OCI-LY3 (cell line): ENCODE results near the gene CASZ1.

Experiments used
- H2AFZ ChIP-seq: fragments of 200-600, 300-600 bp; shearing (Covaris generic); 2 replicates; pipeline ENCODE4 v1.6.0; 2014; ENCODE audit warnings: antibody characterized with exemption, low read depth, low read length
- H3K27ac ChIP-seq: fragments of 200-600, 300-600 bp; sonication (generic); 2 replicates; pipeline ENCODE4 v1.5.1; 2014; ENCODE audit warnings: mild to moderate bottlenecking, low read length, moderate library complexity, mixed read lengths
- H3K27me3 ChIP-seq: fragments of 200-600, 300-600 bp; sonication (generic); 2 replicates; pipeline ENCODE4 v1.6.1; 2014; ENCODE audit warnings: low read depth, low read length, mixed read lengths
- H3K36me3 ChIP-seq: fragments of 200-600, 300-600 bp; sonication (generic); replicated peaks from 2 replicates; pipeline ENCODE3; 2014; ENCODE audit warnings: low read depth, low read length, mixed read lengths
- H3K4me1 ChIP-seq: fragments of 300-600, 200-600 bp; sonication (generic); 2 replicates; pipeline ENCODE4 v1.6.1; 2014; ENCODE audit warnings: low read length, mixed read lengths
- H3K4me2 ChIP-seq: fragments of 200-600, 300-600 bp; sonication (generic); 2 replicates; pipeline ENCODE4 v1.6.1; 2014; ENCODE audit warnings: low read length, mixed read lengths
- H3K4me3 ChIP-seq: fragments of 300-600, 200-600 bp; sonication (generic); 2 replicates; pipeline ENCODE4 v1.5.1; 2014; ENCODE audit warnings: antibody characterized with exemption, mild to moderate bottlenecking, low read length, moderate library complexity
- H3K79me2 ChIP-seq: fragments of 300-600, 200-600 bp; shearing (Covaris generic); 2 replicates; pipeline ENCODE4 v1.6.1; 2014; ENCODE audit warnings: mild to moderate bottlenecking, low read length, mixed read lengths
- H3K9ac ChIP-seq: fragments of 300-600, 200-600 bp; shearing (Covaris generic); 2 replicates; pipeline ENCODE4 v1.6.0; 2014; ENCODE audit warnings: mild to moderate bottlenecking, low read length, moderate library complexity
- H3K9me3 ChIP-seq: fragments of 200-600, 300-600 bp; shearing (Covaris generic); 2 replicates; pipeline ENCODE4 v1.6.1; 2014; ENCODE audit warnings: low read length, mixed read lengths; ENCODE audit not compliant: insufficient read depth
- H4K20me1 ChIP-seq: fragments of 200-600, 300-600 bp; sonication (generic); 2 replicates; pipeline ENCODE4 v1.6.1; 2016; ENCODE audit warnings: low read length, mixed read lengths; ENCODE audit not compliant: insufficient read depth
- CTCF ChIP-seq: fragments of 200-600, 300-600 bp; sonication (generic); IDR thresholded peaks from 2 replicates; pipeline ENCODE4 v1.5.1; 2014; ENCODE audit warnings: antibody characterized with exemption, low read length, low read depth
- EZH2phosphoT487 ChIP-seq: fragments of 200-600 bp; shearing (Covaris generic); IDR thresholded peaks from 2 replicates; pipeline ENCODE4 v1.6.1; 2018; ENCODE audit warnings: antibody characterized with exemption, mixed run types, low read depth

Gene CASZ1

GRCh38 chr1:10721381-10722321, 74.8 kb downstream of the CASZ1 start:
- no peak overlapping the region for H3K4me3 ChIP-seq
- H3K27me3 ChIP-seq, result 0 out of 2 replicates have a peak, but pooled peaks cover 3% of the 10 kb centered on the region
- no peak overlapping the region for H3K9ac ChIP-seq
- H2AFZ ChIP-seq, result no peak overlapping the region; the same call in 1 of the 2 replicates
- TF ChIP-seq EZH2phosphoT487 (no peak), CTCF (no peak)
- H3K9me3 ChIP-seq, result no peaks in the 10 kb centered on the region
- H4K20me1 ChIP-seq, result no peaks in the 10 kb centered on the region
- H3K27ac ChIP-seq, result no peak overlapping the region
- H3K36me3 ChIP-seq, result no peaks in the 10 kb centered on the region
- no peaks in the 10 kb centered on the region for H3K4me1 ChIP-seq
- no peaks in the 10 kb centered on the region for H3K79me2 ChIP-seq
- no peak overlapping the region for H3K4me2 ChIP-seq

- H3K4me1 ChIP-seq, result no peaks in the 10 kb centered on the region
- no peaks in the 10 kb centered on the region for H3K36me3 ChIP-seq
- no peak overlapping the region for H3K4me2 ChIP-seq
- 0 out of 2 replicates have a peak, but pooled peaks cover 3% of the 10 kb centered on the region for H3K27me3 ChIP-seq
- H2AFZ ChIP-seq, result no peak overlapping the region
- no peak overlapping the region for H3K9ac ChIP-seq
- no peak overlapping the region for H3K27ac ChIP-seq
- no peaks in the 10 kb centered on the region for H4K20me1 ChIP-seq
- H3K9me3 ChIP-seq, result no peaks in the 10 kb centered on the region
- TF ChIP-seq EZH2phosphoT487 (no peak), CTCF (no peak)
- H3K79me2 ChIP-seq, result no peaks in the 10 kb centered on the region
- H3K4me3 ChIP-seq, result no peak overlapping the region
Observed at GRCh38 chr1:10720635-10721034, 75.8 kb downstream of the CASZ1 start.

- TF ChIP-seq CTCF (no peak), EZH2phosphoT487 (no peak)
- H3K4me3 ChIP-seq, result no peak overlapping the region
- H3K79me2 ChIP-seq, result no peaks in the 10 kb centered on the region
- no peak overlapping the region for H3K9ac ChIP-seq
- no peak overlapping the region for H2AFZ ChIP-seq
- no peaks in the 10 kb centered on the region for H3K36me3 ChIP-seq
- no peak overlapping the region for H3K27ac ChIP-seq
- no peak overlapping the region for H3K4me2 ChIP-seq
- H3K27me3 ChIP-seq, result 0 out of 2 replicates have a peak, but pooled peaks cover 3% of the 10 kb centered on the region
- no peaks in the 10 kb centered on the region for H3K9me3 ChIP-seq
- no peaks in the 10 kb centered on the region for H4K20me1 ChIP-seq
- H3K4me1 ChIP-seq, result no peaks in the 10 kb centered on the region
Observed at GRCh38 chr1:10718083-10718415, 78.4 kb downstream of the CASZ1 start.

- Histone ChIP-seq H3K9me3 (no peaks in the 10 kb centered on the region), H3K9ac (no peak overlapping the region), H2AFZ (no peak overlapping the region), H3K4me3 (no peak overlapping the region), H3K79me2 (no peaks in the 10 kb centered on the region), H3K36me3 (no peaks in the 10 kb centered on the region), H3K27me3 (0 out of 2 replicates have a peak, but pooled peaks cover 3% of the 10 kb centered on the region), H3K4me2 (no peak overlapping the region), H3K27ac (no peak overlapping the region), H3K4me1 (no peaks in the 10 kb centered on the region), H4K20me1 (no peaks in the 10 kb centered on the region)
- no peak for TF ChIP-seq CTCF
- no peak for TF ChIP-seq EZH2phosphoT487
Observed at GRCh38 chr1:10717296-10718082, 79.0 kb downstream of the CASZ1 start.
